GM10847 (cell line): ENCODE measurements around the gene TTC23.

ENCODE experiments used
- POLR2A ChIP-seq: IDR thresholded peaks from 2 replicates; pipeline ENCODE4 v1.6.1; 2011; ENCODE audit not compliant: insufficient read length; ENCODE audit errors: extremely low read depth

TTC23 gene

GRCh38 chr15:99228120-99228770 lies 21.1 kb downstream of the TTC23 start:
- TF ChIP-seq POLR2A, result no peak

GRCh38 chr15:99226802-99227201 lies 22.6 kb downstream of the TTC23 start:
- no peak for TF ChIP-seq POLR2A

GRCh38 chr15:99224372-99225214 lies 24.8 kb downstream of the TTC23 start:
- TF ChIP-seq POLR2A, result no peak

GRCh38 chr15:99213187-99213811 lies 36.1 kb downstream of the TTC23 start:
- no peak for TF ChIP-seq POLR2A

GRCh38 chr15:99212406-99212805 lies 37.0 kb downstream of the TTC23 start:
- TF ChIP-seq POLR2A, result no peak

GRCh38 chr15:99211926-99212325 lies 37.5 kb downstream of the TTC23 start:
- TF ChIP-seq POLR2A, result no peak

- no peak for TF ChIP-seq POLR2A
Measured at GRCh38 chr15:99210334-99210733, 39.0 kb downstream of the TTC23 start.

- TF ChIP-seq POLR2A, result no peak
Measured at GRCh38 chr15:99209326-99209725, 40.1 kb downstream of the TTC23 start.

GRCh38 chr15:99207672-99208071 lies 41.7 kb downstream of the TTC23 start:
- no peak for TF ChIP-seq POLR2A

- no peak for TF ChIP-seq POLR2A
Measured at GRCh38 chr15:99202176-99202552, 47.2 kb downstream of the TTC23 start.

GRCh38 chr15:99201408-99202175 lies 47.8 kb downstream of the TTC23 start:
- no peak for TF ChIP-seq POLR2A

GRCh38 chr15:99197856-99198255 lies 51.5 kb downstream of the TTC23 start:
- TF ChIP-seq POLR2A, result no peak

GRCh38 chr15:99187936-99188335 lies 61.4 kb downstream of the TTC23 start:
- TF ChIP-seq POLR2A, result no peak

- no peak for TF ChIP-seq POLR2A
Measured at GRCh38 chr15:99185414-99186130, 63.8 kb downstream of the TTC23 start.

GRCh38 chr15:99182791-99183190 lies 66.6 kb downstream of the TTC23 start:
- no peak for TF ChIP-seq POLR2A
